WTC11 (cell line): ENCODE measurements around the gene TPX2.

Experiments
- FOXP1 ChIP-seq: sonication (generic); formaldehyde crosslinking; IDR thresholded peaks from 2 replicates; pipeline ENCODE4 v1.8.0; 2022; ENCODE audit warnings: missing genetic modification reagents, mild to moderate bottlenecking, moderate library complexity, borderline replicate concordance
- NR3C1 ChIP-seq: sonication (generic); formaldehyde crosslinking; conservative IDR thresholded peaks from 2 replicates; pipeline ENCODE4 v1.8.1; 2023; ENCODE audit warnings: low read depth, mild to moderate bottlenecking, missing genetic modification reagents
- SMAD4 ChIP-seq: sonication (generic); formaldehyde crosslinking; IDR thresholded peaks from 2 replicates; pipeline ENCODE4 v1.8.0; 2022; ENCODE audit warnings: mild to moderate bottlenecking, missing genetic modification reagents
- TEAD1 ChIP-seq: sonication (generic); formaldehyde crosslinking; IDR thresholded peaks from 2 replicates; pipeline ENCODE4 v1.8.0; 2022; ENCODE audit warnings: mild to moderate bottlenecking, missing genetic modification reagents
- TF ChIP-seq, protein P1 (sequence below): sonication (generic); formaldehyde crosslinking; IDR thresholded peaks from 2 replicates; pipeline ENCODE4 v1.8.0; 2022; ENCODE audit warnings: mild to moderate bottlenecking, missing genetic modification reagents
- TF ChIP-seq, protein P2 (sequence below): fragments of 200-600 bp; IDR thresholded peaks from 2 replicates; pipeline ENCODE4 v1.8.0; 2022; ENCODE audit warnings: antibody characterized with exemption
- TF ChIP-seq, protein P3 (sequence below): sonication (generic); formaldehyde crosslinking; IDR thresholded peaks from 2 replicates; pipeline ENCODE4 v1.8.0; 2023; ENCODE audit warnings: missing genetic modification reagents, mild to moderate bottlenecking, borderline replicate concordance
- TF ChIP-seq, protein P4 (sequence below): sonication (generic); formaldehyde crosslinking; IDR thresholded peaks from 2 replicates; pipeline ENCODE4 v1.8.1; 2022; ENCODE audit warnings: mild to moderate bottlenecking, moderate library complexity, missing genetic modification reagents

DNA sequence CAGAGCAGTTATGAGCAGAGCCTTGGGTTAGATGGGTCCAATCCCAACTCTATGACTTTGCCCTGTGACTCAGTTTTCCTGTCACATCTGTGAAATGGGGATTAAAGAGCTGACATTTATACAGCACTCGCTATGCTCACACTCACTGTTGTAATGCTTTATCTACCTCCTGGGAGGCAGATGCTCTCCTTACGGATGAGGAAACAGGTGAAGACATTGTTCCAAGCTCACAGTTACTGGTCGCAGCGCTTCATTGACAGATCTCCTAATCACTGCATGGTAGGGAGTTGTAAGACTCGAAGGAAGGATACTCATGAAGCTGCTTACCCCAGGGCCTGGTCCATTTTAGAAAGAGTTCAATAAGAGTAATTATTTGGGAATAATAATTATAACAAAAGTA lies 77.1 kb downstream of the TPX2 start:
- TF ChIP-seq FOXP1 (CRISPR knock-in tag) (no peak), TEAD1 (CRISPR knock-in tag) (no peak), NR3C1 (CRISPR knock-in tag) (no peak), SMAD4 (CRISPR knock-in tag) (no peak)
- TF ChIP-seq, protein P1, sequence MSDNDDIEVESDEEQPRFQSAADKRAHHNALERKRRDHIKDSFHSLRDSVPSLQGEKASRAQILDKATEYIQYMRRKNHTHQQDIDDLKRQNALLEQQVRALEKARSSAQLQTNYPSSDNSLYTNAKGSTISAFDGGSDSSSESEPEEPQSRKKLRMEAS (CRISPR knock-in tag) = no peak
- TF ChIP-seq, protein P2, sequence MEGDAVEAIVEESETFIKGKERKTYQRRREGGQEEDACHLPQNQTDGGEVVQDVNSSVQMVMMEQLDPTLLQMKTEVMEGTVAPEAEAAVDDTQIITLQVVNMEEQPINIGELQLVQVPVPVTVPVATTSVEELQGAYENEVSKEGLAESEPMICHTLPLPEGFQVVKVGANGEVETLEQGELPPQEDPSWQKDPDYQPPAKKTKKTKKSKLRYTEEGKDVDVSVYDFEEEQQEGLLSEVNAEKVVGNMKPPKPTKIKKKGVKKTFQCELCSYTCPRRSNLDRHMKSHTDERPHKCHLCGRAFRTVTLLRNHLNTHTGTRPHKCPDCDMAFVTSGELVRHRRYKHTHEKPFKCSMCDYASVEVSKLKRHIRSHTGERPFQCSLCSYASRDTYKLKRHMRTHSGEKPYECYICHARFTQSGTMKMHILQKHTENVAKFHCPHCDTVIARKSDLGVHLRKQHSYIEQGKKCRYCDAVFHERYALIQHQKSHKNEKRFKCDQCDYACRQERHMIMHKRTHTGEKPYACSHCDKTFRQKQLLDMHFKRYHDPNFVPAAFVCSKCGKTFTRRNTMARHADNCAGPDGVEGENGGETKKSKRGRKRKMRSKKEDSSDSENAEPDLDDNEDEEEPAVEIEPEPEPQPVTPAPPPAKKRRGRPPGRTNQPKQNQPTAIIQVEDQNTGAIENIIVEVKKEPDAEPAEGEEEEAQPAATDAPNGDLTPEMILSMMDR = no peak
- TF ChIP-seq, protein P3, sequence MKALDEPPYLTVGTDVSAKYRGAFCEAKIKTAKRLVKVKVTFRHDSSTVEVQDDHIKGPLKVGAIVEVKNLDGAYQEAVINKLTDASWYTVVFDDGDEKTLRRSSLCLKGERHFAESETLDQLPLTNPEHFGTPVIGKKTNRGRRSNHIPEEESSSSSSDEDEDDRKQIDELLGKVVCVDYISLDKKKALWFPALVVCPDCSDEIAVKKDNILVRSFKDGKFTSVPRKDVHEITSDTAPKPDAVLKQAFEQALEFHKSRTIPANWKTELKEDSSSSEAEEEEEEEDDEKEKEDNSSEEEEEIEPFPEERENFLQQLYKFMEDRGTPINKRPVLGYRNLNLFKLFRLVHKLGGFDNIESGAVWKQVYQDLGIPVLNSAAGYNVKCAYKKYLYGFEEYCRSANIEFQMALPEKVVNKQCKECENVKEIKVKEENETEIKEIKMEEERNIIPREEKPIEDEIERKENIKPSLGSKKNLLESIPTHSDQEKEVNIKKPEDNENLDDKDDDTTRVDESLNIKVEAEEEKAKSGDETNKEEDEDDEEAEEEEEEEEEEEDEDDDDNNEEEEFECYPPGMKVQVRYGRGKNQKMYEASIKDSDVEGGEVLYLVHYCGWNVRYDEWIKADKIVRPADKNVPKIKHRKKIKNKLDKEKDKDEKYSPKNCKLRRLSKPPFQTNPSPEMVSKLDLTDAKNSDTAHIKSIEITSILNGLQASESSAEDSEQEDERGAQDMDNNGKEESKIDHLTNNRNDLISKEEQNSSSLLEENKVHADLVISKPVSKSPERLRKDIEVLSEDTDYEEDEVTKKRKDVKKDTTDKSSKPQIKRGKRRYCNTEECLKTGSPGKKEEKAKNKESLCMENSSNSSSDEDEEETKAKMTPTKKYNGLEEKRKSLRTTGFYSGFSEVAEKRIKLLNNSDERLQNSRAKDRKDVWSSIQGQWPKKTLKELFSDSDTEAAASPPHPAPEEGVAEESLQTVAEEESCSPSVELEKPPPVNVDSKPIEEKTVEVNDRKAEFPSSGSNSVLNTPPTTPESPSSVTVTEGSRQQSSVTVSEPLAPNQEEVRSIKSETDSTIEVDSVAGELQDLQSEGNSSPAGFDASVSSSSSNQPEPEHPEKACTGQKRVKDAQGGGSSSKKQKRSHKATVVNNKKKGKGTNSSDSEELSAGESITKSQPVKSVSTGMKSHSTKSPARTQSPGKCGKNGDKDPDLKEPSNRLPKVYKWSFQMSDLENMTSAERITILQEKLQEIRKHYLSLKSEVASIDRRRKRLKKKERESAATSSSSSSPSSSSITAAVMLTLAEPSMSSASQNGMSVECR (CRISPR knock-in tag) = no peak
- TF ChIP-seq, protein P4, sequence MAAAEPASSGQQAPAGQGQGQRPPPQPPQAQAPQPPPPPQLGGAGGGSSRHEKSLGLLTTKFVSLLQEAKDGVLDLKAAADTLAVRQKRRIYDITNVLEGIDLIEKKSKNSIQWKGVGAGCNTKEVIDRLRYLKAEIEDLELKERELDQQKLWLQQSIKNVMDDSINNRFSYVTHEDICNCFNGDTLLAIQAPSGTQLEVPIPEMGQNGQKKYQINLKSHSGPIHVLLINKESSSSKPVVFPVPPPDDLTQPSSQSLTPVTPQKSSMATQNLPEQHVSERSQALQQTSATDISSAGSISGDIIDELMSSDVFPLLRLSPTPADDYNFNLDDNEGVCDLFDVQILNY (CRISPR knock-in tag) = no peak
